ENCODE data around the gene CHMP2A.
A peak's percentile ranks its signal among the peaks of the same experiment; 100 is the strongest.

CHMP2A gene

DNA sequence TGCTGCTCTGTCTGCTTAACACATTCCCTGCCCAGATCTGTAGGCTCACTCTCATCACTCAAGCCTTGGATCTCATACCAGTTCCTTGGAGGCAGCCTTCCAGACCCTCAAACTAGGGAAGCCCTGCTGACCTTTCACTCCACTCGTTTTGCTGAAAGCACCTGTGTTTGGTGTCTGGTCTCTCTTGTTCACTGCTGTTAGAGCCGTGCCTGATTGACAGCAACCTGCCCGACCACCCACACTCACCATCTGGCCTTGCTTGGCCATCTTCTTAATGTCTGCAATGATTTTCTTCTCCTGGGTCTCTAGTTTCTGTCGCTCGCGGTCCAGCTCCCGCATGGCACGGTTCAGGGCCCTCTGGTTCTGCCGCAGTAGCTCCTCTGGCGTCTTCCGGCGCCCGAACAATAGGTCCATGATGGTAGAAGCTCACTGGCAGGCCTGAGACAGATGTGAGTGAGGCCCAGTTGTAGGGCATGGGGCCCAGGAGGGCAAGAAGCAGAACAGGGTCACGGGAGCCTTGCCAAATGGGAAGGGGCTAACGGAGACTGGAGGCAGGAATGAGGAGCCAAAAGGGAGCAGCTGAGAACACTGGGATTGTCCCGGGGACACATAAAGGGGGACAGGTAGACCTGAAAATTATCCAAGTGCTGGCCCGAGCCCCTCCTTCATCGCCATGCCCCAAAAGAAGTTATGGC, 959 bp downstream of the CHMP2A start:
- TF ChIP-seq POLR2AphosphoS5 (IDR thresholded peaks at IDR 0.05; ENCODE audit: low read depth, low read length) = no peak; the same call in 1 of the 2 replicates
- TF ChIP-seq SIN3A (IDR thresholded peaks at IDR 0.05; ENCODE audit: borderline replicate concordance, insufficient read depth, low read length) = no peak
- TF ChIP-seq, protein P1, sequence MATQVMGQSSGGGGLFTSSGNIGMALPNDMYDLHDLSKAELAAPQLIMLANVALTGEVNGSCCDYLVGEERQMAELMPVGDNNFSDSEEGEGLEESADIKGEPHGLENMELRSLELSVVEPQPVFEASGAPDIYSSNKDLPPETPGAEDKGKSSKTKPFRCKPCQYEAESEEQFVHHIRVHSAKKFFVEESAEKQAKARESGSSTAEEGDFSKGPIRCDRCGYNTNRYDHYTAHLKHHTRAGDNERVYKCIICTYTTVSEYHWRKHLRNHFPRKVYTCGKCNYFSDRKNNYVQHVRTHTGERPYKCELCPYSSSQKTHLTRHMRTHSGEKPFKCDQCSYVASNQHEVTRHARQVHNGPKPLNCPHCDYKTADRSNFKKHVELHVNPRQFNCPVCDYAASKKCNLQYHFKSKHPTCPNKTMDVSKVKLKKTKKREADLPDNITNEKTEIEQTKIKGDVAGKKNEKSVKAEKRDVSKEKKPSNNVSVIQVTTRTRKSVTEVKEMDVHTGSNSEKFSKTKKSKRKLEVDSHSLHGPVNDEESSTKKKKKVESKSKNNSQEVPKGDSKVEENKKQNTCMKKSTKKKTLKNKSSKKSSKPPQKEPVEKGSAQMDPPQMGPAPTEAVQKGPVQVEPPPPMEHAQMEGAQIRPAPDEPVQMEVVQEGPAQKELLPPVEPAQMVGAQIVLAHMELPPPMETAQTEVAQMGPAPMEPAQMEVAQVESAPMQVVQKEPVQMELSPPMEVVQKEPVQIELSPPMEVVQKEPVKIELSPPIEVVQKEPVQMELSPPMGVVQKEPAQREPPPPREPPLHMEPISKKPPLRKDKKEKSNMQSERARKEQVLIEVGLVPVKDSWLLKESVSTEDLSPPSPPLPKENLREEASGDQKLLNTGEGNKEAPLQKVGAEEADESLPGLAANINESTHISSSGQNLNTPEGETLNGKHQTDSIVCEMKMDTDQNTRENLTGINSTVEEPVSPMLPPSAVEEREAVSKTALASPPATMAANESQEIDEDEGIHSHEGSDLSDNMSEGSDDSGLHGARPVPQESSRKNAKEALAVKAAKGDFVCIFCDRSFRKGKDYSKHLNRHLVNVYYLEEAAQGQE (IDR thresholded peaks at IDR 0.05; ENCODE audit: insufficient read depth in 1 of 2, low read depth in 2 of 2, low read length in 2 of 2) = no peak
- TF ChIP-seq TAF1 (IDR thresholded peaks at IDR 0.05; ENCODE audit: borderline replicate concordance, insufficient read depth, low read length) = no peak
- TF ChIP-seq FOXP2 (optimal IDR thresholded peaks at IDR 0.05; ENCODE audit: borderline replicate concordance, extremely low read depth, extremely low read length, insufficient read depth) = no peak

DNA sequence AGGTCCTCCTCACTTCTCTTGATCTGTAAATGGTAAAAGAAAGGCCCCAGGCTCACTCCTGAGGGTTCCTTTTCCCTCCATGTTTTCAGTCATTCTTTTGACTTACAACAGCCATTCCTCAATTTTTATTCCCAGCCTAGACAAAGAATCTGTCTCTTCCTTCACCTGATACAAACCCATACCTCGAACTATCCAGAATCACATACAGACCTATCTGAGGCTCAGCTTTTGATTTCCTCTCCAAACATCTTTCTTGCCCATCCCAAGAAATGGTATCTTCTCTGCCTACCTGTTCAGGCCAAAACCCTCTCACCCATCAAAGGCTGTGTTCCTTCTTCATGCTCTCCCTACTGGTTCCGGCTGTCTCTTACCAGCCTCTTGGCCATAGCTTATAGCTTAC, 2.2 kb downstream of the CHMP2A start:
- TF ChIP-seq TAF1 (IDR thresholded peaks at IDR 0.05; ENCODE audit: borderline replicate concordance, insufficient read depth, low read length) (no peak), FOXP2 (optimal IDR thresholded peaks at IDR 0.05; ENCODE audit: borderline replicate concordance, extremely low read depth, extremely low read length, insufficient read depth) (no peak), POLR2AphosphoS5 (IDR thresholded peaks at IDR 0.05; ENCODE audit: low read depth, low read length) (no peak), SIN3A (IDR thresholded peaks at IDR 0.05; ENCODE audit: borderline replicate concordance, insufficient read depth, low read length) (no peak)
- TF ChIP-seq, protein P1 (IDR thresholded peaks at IDR 0.05; ENCODE audit: insufficient read depth in 1 of 2, low read depth in 2 of 2, low read length in 2 of 2) = no peak

DNA sequence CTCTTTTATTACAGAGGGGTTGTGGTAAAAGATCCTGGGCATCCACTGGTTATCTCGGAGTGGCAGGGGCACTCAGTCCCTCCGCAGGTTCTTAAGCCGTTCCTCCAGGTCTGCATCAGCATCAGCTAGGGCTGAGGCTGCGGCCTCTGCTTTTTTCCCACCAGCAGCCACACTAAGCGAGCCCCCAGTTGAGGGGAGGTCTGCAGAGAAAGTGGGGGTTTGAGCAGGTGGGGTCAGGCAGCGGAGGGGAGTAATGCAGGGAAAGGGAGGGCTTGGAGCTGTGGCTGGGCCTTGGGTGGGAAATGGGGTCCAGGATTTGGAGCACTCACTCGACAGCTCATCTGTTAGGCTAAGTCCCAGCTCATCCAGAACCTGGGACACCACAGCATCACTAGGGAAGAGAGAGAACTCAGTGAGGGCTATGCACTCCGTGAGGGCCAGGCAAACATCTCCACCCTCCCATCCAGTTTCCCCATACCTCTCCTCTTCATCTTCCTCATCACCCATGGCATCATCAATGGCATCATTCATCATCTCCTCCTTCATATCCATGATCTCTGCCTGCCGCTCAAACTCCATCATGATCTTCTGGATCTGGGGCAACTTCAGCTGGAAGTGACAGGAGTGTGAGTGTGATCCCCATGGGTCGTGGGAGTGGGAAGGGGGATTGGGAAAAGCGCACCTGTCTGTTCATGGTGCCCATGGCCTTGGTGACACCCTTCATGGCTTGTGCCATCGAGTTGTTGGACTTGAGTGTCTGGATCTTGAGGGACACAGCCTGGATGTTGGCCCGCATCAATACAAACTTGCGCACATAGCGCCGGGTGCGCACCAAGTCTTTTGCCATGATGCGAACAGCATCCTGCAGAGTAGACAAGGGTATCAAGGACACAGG, 3.1 kb downstream of the CHMP2A start:
- TF ChIP-seq POLR2AphosphoS5 (IDR thresholded peaks at IDR 0.05; ENCODE audit: low read depth, low read length) = peak; percentile 64; the same call in 1 of the 2 replicates
- TF ChIP-seq, protein P1 (IDR thresholded peaks at IDR 0.05; ENCODE audit: insufficient read depth in 1 of 2, low read depth in 2 of 2, low read length in 2 of 2) = no peak

DNA sequence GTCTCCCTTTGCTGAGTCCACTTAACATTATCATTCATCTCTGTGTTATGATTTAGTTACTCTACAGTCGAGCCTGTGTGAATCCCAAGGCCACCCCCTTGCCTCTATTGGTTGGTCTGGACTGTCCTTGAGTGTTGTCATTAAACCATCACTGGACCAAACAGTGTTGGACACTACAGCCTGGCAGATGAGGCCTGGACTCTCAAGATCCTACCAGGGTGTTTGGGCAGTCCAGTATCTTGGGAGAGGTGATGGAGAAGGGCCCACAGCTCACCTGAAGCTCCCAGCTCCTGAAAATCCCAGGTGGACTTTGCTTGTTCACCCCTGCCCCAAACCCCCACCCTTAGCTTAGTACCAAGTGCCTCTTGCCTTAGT, 3.8 kb downstream of the CHMP2A start:
- TF ChIP-seq SIN3A (IDR thresholded peaks at IDR 0.05; ENCODE audit: borderline replicate concordance, insufficient read depth, low read length) (no peak), POLR2AphosphoS5 (IDR thresholded peaks at IDR 0.05; ENCODE audit: low read depth, low read length) (no peak; the same call in 1 of the 2 replicates), FOXP2 (optimal IDR thresholded peaks at IDR 0.05; ENCODE audit: borderline replicate concordance, extremely low read depth, extremely low read length, insufficient read depth) (no peak), TAF1 (IDR thresholded peaks at IDR 0.05; ENCODE audit: borderline replicate concordance, insufficient read depth, low read length) (no peak)
- TF ChIP-seq, protein P1 (IDR thresholded peaks at IDR 0.05; ENCODE audit: insufficient read depth in 1 of 2, low read depth in 2 of 2, low read length in 2 of 2) = no peak

Measured in PFSK-1 (cell line).